HG03520 (cell line): Measurements from ENCODE around the gene STXBP4.

Experiments used
- ATAC-seq: cut with Tn5 transposase; IDR thresholded peaks from one replicate; pipeline ENCODE4 v1.9.1; 2021; ENCODE audit warnings: mild to moderate bottlenecking, moderate library complexity; ENCODE audit not compliant: unreplicated experiment

STXBP4 gene, protein sequence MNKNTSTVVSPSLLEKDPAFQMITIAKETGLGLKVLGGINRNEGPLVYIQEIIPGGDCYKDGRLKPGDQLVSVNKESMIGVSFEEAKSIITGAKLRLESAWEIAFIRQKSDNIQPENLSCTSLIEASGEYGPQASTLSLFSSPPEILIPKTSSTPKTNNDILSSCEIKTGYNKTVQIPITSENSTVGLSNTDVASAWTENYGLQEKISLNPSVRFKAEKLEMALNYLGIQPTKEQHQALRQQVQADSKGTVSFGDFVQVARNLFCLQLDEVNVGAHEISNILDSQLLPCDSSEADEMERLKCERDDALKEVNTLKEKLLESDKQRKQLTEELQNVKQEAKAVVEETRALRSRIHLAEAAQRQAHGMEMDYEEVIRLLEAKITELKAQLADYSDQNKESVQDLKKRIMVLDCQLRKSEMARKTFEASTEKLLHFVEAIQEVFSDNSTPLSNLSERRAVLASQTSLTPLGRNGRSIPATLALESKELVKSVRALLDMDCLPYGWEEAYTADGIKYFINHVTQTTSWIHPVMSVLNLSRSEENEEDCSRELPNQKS

DNA sequence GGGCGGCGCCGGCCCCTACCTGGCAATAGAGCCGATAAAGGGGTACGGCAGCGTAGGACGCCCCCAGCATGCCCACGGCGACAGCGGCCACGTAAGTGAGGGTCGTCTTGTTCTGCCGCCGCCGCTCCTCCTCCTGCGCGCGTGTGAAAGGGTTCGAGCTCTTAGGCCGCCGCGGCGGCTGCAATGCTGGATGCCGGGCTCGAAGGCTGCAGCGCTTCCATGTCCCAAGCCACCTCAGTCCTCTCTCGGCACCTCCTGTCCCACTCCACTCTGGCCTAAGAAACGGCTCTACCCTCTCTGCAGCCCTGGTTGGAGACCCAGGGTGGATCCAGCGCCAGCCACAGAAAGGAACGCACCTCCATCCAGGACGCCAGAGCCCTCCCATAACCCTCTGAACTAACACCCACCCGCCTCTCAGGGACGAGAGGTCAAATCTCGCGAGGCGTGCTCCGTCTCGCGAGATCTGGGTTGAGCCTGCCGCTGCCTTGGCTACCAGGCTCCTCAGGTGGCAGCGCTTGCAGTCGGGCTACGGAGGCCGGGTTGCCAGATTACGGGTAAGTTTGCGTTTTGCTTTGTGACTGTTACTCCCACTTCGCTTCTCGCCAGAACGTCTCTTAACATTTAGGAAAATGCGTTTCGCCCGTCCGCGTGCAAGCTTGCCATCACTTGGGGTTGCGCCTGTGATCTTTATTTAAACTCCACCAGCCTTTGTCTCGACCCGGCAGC lies at the start of gene STXBP4, which contains the start of gene COX11:
Gene STXBP4 (plus strand): TSS at position 504 of the 726 bp plus-strand sequence. CDS start 17,455 bp downstream, outside the sequence.
Gene COX11 (minus strand): TSS at position 393 of the 726 bp plus-strand sequence. CDS start 8 bp downstream, at position 385.
- ATAC-seq, result peak; percentile 93

DNA sequence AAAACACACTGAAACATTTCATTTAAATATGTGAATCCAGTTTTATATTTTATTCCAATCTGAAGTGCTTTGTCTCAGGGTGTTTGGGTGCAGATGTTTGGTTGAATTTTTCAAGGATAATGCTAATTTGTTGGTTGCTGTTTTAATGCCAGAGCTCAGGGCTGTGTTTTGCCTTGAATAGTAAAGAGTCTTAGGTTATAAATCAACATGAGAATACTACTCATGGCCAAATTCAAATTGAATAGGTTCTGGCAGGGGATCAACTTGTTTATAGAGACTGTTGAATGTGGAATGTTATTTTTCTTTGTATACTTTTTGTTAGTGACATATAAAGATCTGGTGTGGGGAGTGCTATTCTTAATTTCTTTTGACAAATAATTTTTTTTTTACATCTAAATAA lies 49.1 kb upstream of the STXBP4 start:
- no peak for ATAC-seq

DNA sequence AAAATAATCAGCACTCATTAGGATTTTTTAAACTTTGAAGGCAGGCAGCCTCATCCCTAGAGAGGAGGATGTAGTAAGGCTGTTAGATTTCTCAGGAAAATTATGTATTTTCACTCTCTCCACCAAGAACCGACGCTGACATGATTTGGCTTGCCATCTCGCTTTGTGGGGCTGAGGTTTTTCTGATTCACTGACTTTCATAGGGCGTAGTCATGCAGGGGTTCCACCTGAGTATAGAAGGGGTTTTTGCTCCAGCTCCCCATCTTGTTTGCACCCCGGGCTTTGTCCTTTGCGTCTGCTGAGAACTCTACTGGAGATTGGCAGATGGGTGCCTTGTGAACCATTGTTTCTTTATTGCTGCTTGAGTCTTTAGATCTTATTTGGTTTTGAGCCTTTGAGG lies 47.7 kb upstream of the STXBP4 start:
- ATAC-seq, result no peak

DNA sequence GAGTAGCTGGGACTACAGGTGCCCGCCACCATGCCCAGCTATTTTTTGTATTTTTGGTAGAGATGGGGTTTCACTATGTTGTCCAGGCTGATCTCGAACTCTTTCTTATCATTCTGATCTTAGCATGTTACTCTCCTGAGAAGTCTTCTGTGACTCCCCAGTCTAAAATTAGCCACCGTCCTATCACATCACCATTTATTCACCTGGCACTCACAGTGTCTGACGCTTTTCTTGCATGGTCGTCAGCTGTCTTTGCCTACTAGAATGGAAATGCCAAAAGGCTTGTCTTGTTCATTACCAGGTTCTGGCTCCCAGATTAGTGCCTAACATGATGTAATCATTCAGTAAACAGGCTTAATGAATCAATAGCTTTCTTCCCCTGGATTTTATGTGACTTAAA lies 44.2 kb upstream of the STXBP4 start:
- ATAC-seq, result no peak

DNA sequence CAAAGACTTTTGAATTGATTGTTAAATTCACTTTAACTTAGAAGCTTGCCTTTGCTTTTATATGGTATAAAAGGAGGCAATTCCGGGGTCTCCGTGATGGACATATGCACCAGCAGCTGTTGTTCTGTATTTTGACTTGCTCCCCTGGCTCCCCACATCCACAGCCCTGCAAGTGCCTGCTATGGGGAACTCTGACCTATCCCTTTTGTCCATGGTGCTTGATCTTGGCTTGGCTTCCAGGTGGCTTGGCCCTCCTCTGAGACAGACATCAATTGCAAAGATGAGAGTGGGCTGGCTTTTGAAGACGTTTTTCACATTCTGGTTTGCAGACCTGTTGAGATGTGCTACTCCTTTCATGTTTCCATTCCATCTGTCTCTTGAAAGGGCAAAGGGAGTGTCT lies 41.0 kb upstream of the STXBP4 start:
- ATAC-seq, result no peak

DNA sequence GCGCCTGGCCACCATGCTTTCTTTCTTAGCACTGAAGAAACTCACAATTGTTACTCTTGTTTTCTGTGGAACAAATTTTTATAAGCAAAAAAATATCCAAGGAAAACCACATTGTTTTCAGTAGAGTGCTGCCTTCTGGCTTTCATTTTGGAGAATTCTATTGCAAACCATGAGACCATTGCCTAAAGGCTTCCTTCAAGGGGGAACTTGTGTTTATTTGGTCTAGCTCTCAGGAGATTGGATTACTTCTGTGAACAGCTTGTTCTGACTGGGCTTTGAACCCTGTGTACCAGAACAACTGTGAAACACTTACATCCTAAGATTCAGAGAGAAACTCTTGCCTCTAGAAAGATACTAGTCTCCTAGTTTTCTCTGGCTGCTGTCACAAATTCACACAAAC lies 35.9 kb upstream of the STXBP4 start:
- ATAC-seq, result no peak

DNA sequence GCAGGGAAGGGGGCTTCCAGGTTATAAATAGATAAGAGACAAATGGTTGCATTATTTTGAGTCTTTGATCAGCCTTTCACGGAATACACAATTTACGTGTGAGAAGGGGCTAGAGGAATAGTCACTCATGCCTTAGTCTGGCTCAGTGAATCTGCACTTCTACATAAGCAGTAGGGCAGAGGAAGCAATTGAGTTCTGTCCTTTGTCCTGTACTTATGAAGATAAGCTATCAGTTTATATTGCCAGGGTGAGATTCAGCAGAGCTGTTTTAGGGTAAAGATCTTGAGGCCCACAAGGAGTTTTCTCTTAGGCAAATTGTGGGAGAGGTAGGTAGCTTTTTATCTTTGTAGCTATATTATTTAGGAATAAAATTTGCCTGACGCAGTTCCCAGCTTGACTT lies 34.6 kb upstream of the STXBP4 start:
- no peak for ATAC-seq

DNA sequence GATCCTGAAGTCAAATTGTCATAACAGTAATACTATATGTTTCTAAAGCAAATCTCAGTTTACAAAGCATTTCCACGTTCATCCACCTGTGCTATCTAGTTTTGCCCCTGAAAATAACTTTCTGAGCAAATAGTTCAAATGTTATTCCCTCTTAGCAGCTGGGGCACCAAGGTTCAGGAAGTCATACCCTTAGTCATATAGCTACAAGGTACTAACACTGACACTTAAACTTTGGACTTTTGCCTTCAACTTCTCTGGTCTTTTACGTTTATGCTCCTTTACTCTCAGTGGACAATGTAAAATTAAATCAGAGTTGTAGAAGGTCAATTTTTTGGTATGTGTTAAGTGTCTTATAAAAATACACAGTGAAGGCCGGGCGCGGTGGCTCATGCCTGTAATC lies 33.1 kb upstream of the STXBP4 start:
- ATAC-seq, result no peak

DNA sequence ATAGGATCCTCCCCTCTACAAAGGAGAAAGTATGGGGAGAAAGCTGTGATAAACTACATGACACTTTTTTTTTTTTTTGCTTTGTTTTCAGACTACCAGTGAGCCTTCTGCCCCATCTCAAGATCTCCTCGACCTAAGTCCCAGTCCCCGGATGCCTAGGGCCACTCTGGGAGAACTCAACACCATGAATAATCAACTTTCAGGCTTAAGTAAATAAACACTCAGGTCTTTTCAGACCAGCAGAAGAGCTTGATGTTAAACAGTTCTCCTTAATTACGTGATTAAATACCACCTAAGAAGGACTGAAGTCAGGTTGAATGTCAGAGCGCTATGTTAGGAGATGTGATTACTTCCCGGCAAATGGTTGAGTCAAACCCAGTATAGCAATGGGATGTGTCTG lies 31.5 kb upstream of the STXBP4 start:
- ATAC-seq, result no peak

DNA sequence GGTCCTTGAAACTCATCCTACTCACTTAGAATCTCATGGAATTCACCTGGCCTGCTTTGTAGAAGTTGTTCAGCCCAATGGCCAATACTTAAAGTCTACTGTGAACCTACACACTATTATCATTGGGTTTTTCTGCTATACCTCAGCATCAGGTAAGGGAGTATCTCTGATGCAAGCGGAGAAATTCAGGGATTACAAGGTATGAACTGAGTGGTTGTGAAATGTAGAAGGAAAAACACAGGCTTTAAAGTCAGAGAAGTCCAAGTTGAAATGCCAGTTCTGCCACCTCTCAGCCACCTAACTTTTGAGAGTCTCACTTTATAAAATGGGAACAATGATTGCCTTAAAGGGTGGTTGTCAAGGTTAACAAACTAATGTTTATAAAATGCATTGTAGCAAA lies 31.1 kb upstream of the STXBP4 start:
- ATAC-seq, result no peak

DNA sequence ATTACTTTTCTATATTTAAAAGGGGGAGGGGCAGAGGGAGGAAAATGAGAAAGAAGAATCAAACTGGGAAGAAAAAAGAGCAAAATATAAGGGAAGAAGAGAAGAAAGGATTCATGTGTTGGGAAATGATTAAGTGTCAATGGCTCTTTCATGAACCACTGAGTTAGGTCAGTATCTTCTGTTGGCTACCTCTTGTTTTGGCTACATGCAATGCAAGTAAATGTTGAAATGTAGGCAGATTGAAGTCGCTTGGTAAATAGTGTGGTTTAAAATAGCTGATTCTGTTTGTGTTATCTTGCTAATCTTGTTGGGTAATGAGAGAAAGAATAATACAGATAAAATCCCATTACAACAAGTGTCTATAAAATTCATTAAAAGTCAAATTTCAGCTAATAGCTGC lies 27.3 kb upstream of the STXBP4 start:
- ATAC-seq, result no peak

DNA sequence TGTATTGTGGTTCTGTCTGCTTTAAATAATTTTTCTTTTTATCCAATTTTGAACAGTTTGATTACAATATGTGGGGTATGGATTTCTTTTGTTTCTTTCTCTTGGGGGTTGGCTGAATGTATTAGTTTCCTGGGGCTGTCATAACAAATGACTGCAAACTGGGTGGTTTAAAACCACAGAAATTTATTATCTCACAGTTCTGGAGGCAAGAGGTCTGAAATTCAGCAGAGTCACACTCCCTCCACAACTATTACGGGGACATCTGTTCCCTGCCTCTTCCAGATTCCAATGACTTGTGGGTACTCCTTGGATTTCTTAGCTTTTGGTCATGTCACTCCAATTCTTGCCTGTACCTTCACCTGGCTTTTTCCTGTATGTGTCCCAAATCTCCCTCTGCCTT lies 23.8 kb upstream of the STXBP4 start:
- no peak for ATAC-seq

DNA sequence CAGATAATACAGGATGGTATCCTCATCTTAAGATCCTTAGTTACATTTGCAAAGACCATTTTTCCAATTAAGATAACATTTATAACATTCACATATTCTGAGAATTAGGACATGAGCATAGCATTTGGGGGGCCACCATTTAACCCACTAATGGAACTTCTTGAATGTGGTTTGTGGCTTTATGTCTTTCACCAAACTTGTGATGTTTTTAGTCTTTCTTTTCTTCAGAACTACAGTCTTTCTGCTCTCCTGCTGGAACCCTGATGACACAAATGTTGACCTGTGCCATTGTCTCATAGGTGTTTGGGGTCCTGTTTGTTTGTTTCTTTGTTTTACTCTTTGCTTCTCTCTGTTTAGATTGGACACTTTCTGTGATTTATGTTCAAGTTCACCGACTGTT lies 23.3 kb upstream of the STXBP4 start:
- ATAC-seq, result no peak

DNA sequence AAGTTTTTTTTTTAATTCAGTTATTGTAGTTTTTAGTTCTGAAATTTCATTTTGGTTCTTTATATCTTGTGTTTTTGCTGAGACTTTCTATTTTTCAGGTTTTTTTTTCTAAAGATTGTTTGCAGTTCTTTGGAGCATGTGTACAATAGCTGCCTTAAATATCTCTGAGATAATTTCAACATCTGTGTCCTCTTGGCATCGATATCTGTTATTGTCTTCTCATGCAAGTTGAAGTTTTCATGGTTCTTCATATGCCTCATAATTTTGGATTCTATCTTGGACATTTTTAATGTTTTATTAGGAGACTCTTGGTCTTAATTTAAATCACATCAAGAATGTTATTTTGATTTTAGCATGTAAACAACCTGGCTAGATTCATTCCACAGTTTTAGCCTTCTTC lies 22.9 kb upstream of the STXBP4 start:
- no peak for ATAC-seq

DNA sequence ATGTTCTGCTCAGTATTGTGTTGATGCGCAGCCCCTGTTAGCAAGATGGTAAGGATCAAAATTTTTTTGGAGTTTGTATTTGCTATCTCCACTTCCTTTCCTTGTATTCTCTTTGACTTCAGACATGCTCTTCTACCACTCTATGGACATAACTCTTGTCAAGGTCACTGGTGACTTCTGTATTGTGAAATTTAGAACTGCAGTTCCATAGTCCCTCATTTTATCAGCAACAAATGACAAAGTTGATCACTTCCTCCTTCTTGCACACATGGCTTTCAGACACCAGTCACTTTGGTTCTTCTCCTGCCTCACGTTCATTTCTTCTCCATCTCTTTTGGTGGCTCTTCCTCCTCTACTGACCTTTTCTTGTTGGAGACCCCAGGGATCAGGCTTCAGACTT lies 21.2 kb upstream of the STXBP4 start:
- ATAC-seq, result no peak

DNA sequence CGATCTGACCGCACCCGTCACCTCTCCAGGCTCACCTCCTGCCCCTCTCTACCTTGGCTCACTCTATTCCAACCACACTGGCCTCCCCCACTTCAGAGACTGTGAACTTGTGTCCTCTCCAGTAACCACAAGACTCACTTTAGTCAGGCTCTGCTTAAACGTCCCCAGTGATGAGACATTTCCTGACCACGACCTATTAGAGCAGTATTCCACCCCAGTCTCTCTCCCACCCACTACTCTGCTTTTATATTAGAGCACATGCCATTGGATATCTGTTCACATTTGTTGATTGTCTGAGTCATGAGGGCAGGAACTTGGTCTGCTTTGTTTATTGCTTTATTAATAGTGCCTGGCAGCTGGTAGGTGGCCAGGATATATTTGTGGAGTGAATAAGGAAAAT lies 20.2 kb upstream of the STXBP4 start:
- ATAC-seq, result no peak

DNA sequence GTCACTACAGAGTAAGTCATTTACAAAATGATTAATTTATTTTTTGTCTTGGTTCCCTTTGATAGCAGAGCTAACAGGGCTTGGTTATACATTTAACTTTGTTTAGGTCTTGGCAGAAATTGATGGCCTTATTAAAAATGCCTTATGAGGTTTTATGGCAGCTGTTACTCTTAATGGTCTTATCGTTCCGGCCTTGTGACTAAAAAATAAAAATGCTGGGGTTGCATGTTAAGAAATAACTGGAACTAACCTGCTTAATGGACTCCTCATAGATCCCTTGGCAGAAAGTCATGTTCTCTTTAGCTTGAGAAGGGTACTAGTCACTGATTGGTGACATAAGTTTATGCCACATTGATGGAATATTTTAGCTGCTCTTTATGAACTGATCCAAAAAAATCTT lies 18.4 kb upstream of the STXBP4 start:
- ATAC-seq, result no peak

DNA sequence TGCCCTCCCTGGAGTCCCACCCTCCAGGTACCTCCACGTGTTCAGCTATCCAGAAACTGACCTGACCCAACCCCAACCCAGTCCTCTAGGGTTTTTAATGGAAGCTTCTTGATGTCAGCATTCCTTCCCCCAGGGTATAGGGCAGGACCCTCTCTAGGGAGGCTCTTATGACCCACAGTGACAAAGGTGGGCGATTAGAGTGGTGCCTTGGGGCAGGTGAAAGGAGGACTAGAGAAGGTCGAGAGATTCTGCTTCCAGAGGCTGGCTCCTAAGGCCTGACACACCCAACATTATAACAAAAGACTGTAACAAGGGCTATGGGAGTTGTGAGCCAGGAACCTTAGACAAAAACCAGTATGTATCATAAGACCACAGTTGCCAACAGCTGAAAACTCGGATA lies 17.3 kb upstream of the STXBP4 start:
- no peak for ATAC-seq

DNA sequence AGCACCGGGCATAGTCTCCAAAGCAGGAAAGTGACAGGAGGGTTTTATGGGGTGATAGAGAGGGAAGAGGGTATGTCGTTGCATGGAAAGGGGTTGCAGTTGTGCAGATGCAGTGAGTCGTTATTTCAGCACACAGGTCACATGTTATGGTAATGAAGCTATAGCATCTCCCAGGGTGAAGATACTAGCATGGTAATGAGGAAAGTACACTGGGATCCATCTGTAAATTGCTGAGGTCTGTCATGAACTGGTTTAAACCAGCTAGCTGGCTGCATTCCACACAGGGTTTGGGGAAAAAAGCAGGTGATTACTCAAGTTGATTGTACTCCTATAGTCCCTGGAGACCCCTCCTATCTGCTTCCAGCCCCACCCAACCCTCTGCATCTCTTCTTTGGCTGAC lies 11.8 kb upstream of the STXBP4 start:
- ATAC-seq, result no peak

DNA sequence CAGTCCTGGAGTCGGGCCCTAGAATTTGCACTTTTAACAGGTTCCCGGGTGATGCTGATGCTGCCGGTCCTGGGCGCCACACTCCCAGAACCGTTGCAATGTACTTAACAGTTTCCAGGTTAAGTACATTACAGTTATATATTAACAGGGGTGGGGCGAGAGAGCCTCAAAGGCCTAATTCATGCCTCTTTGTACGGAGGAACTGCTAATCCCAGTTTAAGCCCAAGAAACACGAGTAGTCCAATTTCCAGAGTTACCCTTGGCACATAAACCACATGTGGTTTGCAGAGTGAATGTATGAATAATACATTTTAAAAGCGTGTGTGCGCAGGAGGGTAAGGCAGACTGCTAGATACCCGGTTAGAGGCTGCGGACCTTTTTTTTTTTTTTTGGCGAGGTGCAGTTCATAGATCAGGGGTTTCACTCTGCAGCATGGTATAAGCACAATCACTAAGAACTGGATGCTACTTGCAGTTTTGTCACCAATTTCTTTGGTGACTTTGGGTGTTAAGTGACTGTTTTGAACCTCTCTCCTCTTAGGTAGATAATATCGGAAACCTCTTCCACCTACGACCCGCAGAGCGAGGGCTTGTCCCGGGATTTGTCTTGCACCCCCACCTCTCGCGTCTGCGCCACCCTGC lies 824 bp upstream of the STXBP4 start:
- peak; percentile 22 for ATAC-seq

DNA sequence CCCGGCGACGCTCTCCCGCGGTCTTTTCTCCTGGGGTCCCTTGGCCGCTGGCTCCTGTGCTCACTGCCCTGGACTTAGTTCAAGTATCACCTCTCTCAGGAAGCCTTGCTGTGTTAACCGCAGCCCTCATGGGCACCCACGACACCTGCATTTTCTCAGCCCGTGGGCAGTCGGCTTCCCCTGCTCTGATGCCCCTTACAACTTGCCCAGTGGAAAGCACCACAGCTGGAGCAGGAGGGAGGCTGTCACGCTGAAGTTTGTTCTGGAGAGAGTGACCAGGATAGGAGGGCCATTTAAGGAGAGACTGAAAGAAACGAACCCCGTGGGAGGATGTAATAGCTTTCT lies 395 bp downstream of the STXBP4 start:
- peak; percentile 23 for ATAC-seq
